Natural killer cell (primary cell): ENCODE measurements around the gene COQ8A. TPM values are rescaled to one million over a fixed set of nuclear protein-coding genes. Genes with fewer than 3 reads are reported as not detected.

Experiments
- ATAC-seq, 3 donors: fragments of 150-1000 bp in 2 of 3; fragments of 200-7000 bp in 1 of 3; cut with Tn5 transposase; 1 replicate in 1 of 3; 2 replicates in 2 of 3; pipeline ENCODE4 v1.10.0; 2021; ENCODE audit warnings: mild to moderate bottlenecking in 2 of 3, moderate library complexity in 2 of 3
- DNase-seq, 2 donors: peaks; one replicate each; pipeline versions ENCODE4 v3.0.0 to v3.0.0-alpha.2; 2013 to 2021; ENCODE audit warnings: mixed read lengths in 1 of 2
- H3K27ac ChIP-seq: one replicate; pipeline ENCODE4 v1.5.1; 2013; ENCODE audit warnings: mild to moderate bottlenecking, low read length
- H3K27me3 ChIP-seq: one replicate; pipeline ENCODE4 v1.6.1; 2013; ENCODE audit warnings: low read length; ENCODE audit not compliant: control insufficient read depth, insufficient read depth
- H3K36me3 ChIP-seq: one replicate; pipeline ENCODE4 v1.6.1; 2013; ENCODE audit warnings: low read length; ENCODE audit not compliant: control insufficient read depth, insufficient read depth
- H3K4me1 ChIP-seq: one replicate; pipeline ENCODE4 v1.6.1; 2013; ENCODE audit warnings: low read length; ENCODE audit not compliant: control insufficient read depth, insufficient read depth
- H3K4me3 ChIP-seq: one replicate; pipeline ENCODE4 v1.5.1; 2013; ENCODE audit warnings: low read length
- H3K9me3 ChIP-seq: one replicate; pipeline ENCODE4 v1.6.1; 2013; ENCODE audit warnings: low read length; ENCODE audit not compliant: control insufficient read depth, insufficient read depth
- H3K27ac Mint-ChIP-seq, 2 donors: one replicate each; pipeline ENCODE4 v1.8.0; 2022; ENCODE audit warnings: mild to moderate bottlenecking in 2 of 2, mixed read lengths in 2 of 2, moderate library complexity in 1 of 2
- H3K27me3 Mint-ChIP-seq, 2 donors: one replicate each; pipeline ENCODE4 v1.8.0; 2022; ENCODE audit warnings: low read depth in 2 of 2, mixed read lengths in 2 of 2
- H3K36me3 Mint-ChIP-seq: one replicate; pipeline ENCODE4 v1.8.0; 2022; ENCODE audit warnings: mixed read lengths
- H3K4me1 Mint-ChIP-seq, 2 donors: one replicate each; pipeline ENCODE4 v1.8.0; 2022; ENCODE audit warnings: mixed read lengths in 2 of 2
- H3K4me3 Mint-ChIP-seq: one replicate; pipeline ENCODE4 v1.8.0; 2022; ENCODE audit warnings: mild to moderate bottlenecking, moderate library complexity, mixed read lengths
- H3K9me3 Mint-ChIP-seq, 2 donors: one replicate each; pipeline ENCODE4 v1.8.0; 2022; ENCODE audit warnings: mixed read lengths in 2 of 2
- CTCF ChIP-seq: fragments of 200-600 bp; IDR thresholded peaks from one replicate; pipeline ENCODE4 v1.8.0; 2022; ENCODE audit warnings: antibody characterized with exemption
- WGBS: methylation state at CpG from one replicate; pipeline ENCODE4 v1.1.7; 2013; ENCODE audit warnings: missing lambda C conversion rate; ENCODE audit not compliant: insufficient coverage; 5-methylcytosine and 5-hydroxymethylcytosine counted together
- intact Hi-C: fragments of 100-400 bp; cut with micrococcal nuclease; formaldehyde crosslinking; loops from one replicate; pipeline ENCODE4 v1.14.2; 2022
- total RNA-seq, 4 donors: library from RNA; stranded (reverse); fragments of 120-200 nt in 1 of 4; gene quantifications; one replicate each; pipeline versions ENCODE4 v1.2.3 to v1.2.4, GENCODE V29; 2013 to 2022

COQ8A gene
- total RNA-seq, 3 donors from 2014 or later (not counting 1 experiment from before 2014, with no cell fraction given), result 42.9 to 59.7 (median 56.2) TPM

GRCh38 chr1:226976276-226976977 lies 36.3 kb downstream of the COQ8A start:
- Histone ChIP-seq H3K27me3 (no peaks in the 10 kb centered on the region), H3K4me1 (no peaks in the 10 kb centered on the region), H3K9me3 (no peaks in the 10 kb centered on the region), H3K4me3 (no peak overlapping the region), H3K27ac (no peak overlapping the region), H3K36me3 (peaks cover 10% of the 10 kb centered on the region)
- no peak overlapping the region for H3K27ac Mint-ChIP-seq
- no peak overlapping the region for H3K4me3 Mint-ChIP-seq
- peaks cover 9% of the 10 kb centered on the region for H3K36me3 Mint-ChIP-seq
- peaks cover 0 to 6% of the 10 kb centered on the region in 2 donors for H3K9me3 Mint-ChIP-seq
- WGBS, result 97% methylated on average over 34 of the region's 34 CpGs
- intact Hi-C loops, result no loop called here
- ATAC-seq, result no peak
- no peak for DNase-seq
- no peaks in the 10 kb centered on the region for H3K27me3 Mint-ChIP-seq
- TF ChIP-seq CTCF, result no peak
- H3K4me1 Mint-ChIP-seq, result peaks cover 5 to 8% of the 10 kb centered on the region in 2 donors

GRCh38 chr1:226976978-226977642 lies 37.0 kb downstream of the COQ8A start:
- H3K4me1 ChIP-seq, result no peaks in the 10 kb centered on the region
- no peak overlapping the region for H3K4me3 ChIP-seq
- no peaks in the 10 kb centered on the region for H3K9me3 ChIP-seq
- Mint-ChIP-seq H3K4me1 (peaks cover 1 to 2% of the 10 kb centered on the region in 2 donors), H3K27me3 (no peaks in the 10 kb centered on the region), H3K36me3 (peaks cover 2% of the 10 kb centered on the region), H3K9me3 (peaks cover 0 to under 1% of the 10 kb centered on the region in 2 donors), H3K27ac (no peak overlapping the region), H3K4me3 (no peak overlapping the region)
- WGBS, result 95% methylated on average over 21 of the region's 21 CpGs
- H3K36me3 ChIP-seq, result peaks cover 6% of the 10 kb centered on the region
- no peaks in the 10 kb centered on the region for H3K27me3 ChIP-seq
- no peak for TF ChIP-seq CTCF
- ATAC-seq (no peak), DNase-seq (no peak)
- H3K27ac ChIP-seq, result no peak overlapping the region
- intact Hi-C loops, result no loop called here

- ATAC-seq (no peak), DNase-seq (no peak)
- no peaks in the 10 kb centered on the region for H3K27me3 ChIP-seq
- Mint-ChIP-seq H3K4me1 (no peaks in the 10 kb centered on the region), H3K27ac (peak overlapping the region in 1 of 2 donors; percentile 45), H3K36me3 (no peaks in the 10 kb centered on the region), H3K27me3 (no peaks in the 10 kb centered on the region), H3K9me3 (no peaks in the 10 kb centered on the region), H3K4me3 (no peak overlapping the region)
- peaks cover 11% of the 10 kb centered on the region for H3K36me3 ChIP-seq
- TF ChIP-seq CTCF, result no peak
- H3K27ac ChIP-seq, result no peak overlapping the region
- no peaks in the 10 kb centered on the region for H3K9me3 ChIP-seq
- H3K4me3 ChIP-seq, result no peak overlapping the region
- 93% methylated on average over 20 of the region's 20 CpGs for WGBS
- intact Hi-C loops, result no loop called here
- H3K4me1 ChIP-seq, result no peaks in the 10 kb centered on the region
Observed at GRCh38 chr1:226977643-226978431, 37.7 kb downstream of the COQ8A start.
